GM20000 (cell line): ENCODE results near the gene FANCM.
"Not testable (repeated sequence)": the region's sequence is repeated elsewhere in the genome, so short reads cannot be mapped to it uniquely, and the experiment has no call there.

Source experiments
- DNase-seq: peaks from one replicate; pipeline ENCODE4 v3.0.0; 2012; ENCODE audit warnings: low spot score
- CTCF ChIP-seq: IDR thresholded peaks from 2 replicates; pipeline ENCODE4 v1.5.1; 2012; ENCODE audit warnings: mild to moderate bottlenecking, control low read depth; ENCODE audit errors: extremely low read depth, missing control alignments

FANCM gene

GRCh38 chr14:45210159-45210558 lies 74.4 kb downstream of the FANCM start:
- DNase-seq: no peak
- TF ChIP-seq CTCF: no peak

- TF ChIP-seq CTCF: no peak
- no peak for DNase-seq
These were observed 75.6 kb downstream of the FANCM start for GRCh38 chr14:45211295-45211694.

DNA sequence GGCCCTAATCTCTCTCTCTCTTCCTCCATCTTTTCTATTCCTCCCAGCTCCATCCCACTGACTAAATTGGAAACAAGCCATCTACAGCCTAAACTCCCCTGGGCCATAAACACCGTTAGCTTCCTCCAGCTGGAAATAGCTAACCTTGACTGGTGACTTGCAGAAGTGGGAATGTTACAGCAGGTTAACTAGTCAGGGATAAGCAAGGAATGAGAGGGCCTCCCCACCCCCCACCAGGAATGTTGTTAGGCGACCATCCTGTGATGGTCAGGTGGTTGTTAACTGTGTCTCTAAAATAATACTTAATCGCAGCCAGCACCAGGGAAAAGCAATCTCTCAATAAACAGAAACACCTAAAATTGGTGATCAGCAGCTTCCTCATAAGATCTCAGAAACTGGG lies 76.5 kb downstream of the FANCM start:
- no peak for DNase-seq
- no peak for TF ChIP-seq CTCF

- DNase-seq: not testable (repeated sequence)
These were observed 78.0 kb downstream of the FANCM start for GRCh38 chr14:45213716-45214115.

GRCh38 chr14:45214341-45214740 lies 78.6 kb downstream of the FANCM start:
- DNase-seq: not testable (repeated sequence)

DNA sequence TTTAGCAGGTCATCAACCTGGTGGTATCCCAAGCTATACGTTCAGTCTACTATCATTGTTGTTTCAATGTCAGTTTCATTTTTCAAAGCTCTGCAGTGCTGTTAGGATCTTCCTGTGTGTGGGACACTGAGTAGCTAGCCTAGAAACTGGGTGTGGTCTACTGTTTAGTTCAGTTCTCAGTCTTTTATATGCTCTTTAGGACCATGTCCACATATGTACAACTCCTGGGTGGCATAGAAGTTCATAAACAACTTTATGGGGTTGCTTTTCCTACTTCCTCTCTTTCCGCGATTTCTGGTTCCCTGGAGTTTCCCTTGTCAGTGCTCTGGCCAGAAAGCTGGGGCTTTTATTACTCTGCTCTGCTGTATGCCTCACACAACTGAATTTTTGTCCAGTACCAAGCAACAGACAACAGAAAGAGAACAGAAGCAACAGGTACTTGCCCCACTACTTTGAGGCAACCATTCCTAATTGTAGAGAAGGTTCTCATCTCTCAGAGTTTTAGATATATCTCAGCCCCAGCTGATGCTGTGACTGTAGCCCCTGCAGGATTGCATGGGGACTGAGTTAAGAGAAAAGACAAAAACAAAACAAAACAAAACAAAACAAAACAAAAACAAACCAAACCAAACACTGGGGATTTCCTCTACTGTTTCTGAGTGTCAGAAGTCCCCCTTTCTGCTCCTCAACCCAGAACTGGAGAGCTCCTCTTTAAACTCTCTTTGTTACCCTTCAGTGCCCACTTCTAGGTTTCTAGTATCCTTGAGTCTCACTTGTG lies 86.9 kb downstream of the FANCM start:
- DNase-seq: peak; percentile 21
- TF ChIP-seq CTCF: no peak

GRCh38 chr14:45227566-45227965 lies 91.8 kb downstream of the FANCM start:
- TF ChIP-seq CTCF: no peak
- DNase-seq: no peak

- no peak for TF ChIP-seq CTCF
- DNase-seq: no peak
These were observed 103.3 kb downstream of the FANCM start for GRCh38 chr14:45238988-45239387.
